Measurements from ENCODE around the gene RAB28. TPM values are rescaled to one million over a fixed set of nuclear protein-coding genes. Genes with fewer than 3 reads are reported as not detected.

Gene RAB28
- total RNA-seq, 4 donors from 2014 or later = 7.2 to 14.9 (median 13.1) TPM

GRCh38 chr4:13328591-13328990 is 155.5 kb downstream of the RAB28 start:
- intact Hi-C loops (cut with DNase I; ENCODE audit: low total_unique reads) = no loop called here
- 81 to 94% methylated on average over 2 of the region's 2 CpGs for WGBS, 2 donors

GRCh38 chr4:13327991-13328390 is 156.1 kb downstream of the RAB28 start:
- TF ChIP-seq POLR2A (IDR thresholded peaks at IDR 0.05) = no peak
- TF ChIP-seq CTCF (IDR thresholded peaks at IDR 0.05) = no peak
- intact Hi-C loops (cut with DNase I; ENCODE audit: low total_unique reads) = no loop called here
- WGBS, 2 donors = 69 to 70% methylated on average over 3 of the region's 3 CpGs
- H3K4me3 ChIP-seq (ENCODE audit: low read depth, poor library complexity, severe bottlenecking) = no peak overlapping the region
- no peak for DNase-seq (ENCODE audit: low spot score in 2 of 2)

More at GRCh38 chr4:13328591-13328990, 155.5 kb downstream of the RAB28 start:
- DNase-seq (ENCODE audit: low spot score in 2 of 2) = no peak
- no peak overlapping the region for H3K4me3 ChIP-seq (ENCODE audit: low read depth, poor library complexity, severe bottlenecking)
- no peak for TF ChIP-seq CTCF (IDR thresholded peaks at IDR 0.05)
- TF ChIP-seq POLR2A (IDR thresholded peaks at IDR 0.05) = no peak

GRCh38 chr4:13325744-13326143 is 158.4 kb downstream of the RAB28 start:
- intact Hi-C loops (cut with DNase I; ENCODE audit: low total_unique reads) = no loop called here
- H3K4me3 ChIP-seq (ENCODE audit: low read depth, poor library complexity, severe bottlenecking) = no peak overlapping the region
- 53 to 66% methylated on average over 3 of the region's 3 CpGs for WGBS, 2 donors
- DNase-seq (ENCODE audit: low spot score in 2 of 2) = no peak
- TF ChIP-seq POLR2A (IDR thresholded peaks at IDR 0.05) (no peak), CTCF (IDR thresholded peaks at IDR 0.05) (no peak)

- no peak for DNase-seq (ENCODE audit: low spot score in 2 of 2)
- no peak overlapping the region for H3K4me3 ChIP-seq (ENCODE audit: low read depth, poor library complexity, severe bottlenecking)
- WGBS, 2 donors = 86 to 89% methylated on average over 3 of the region's 3 CpGs
- intact Hi-C loops (cut with DNase I; ENCODE audit: low total_unique reads) = no loop called here
- TF ChIP-seq POLR2A (IDR thresholded peaks at IDR 0.05) (no peak), CTCF (IDR thresholded peaks at IDR 0.05) (no peak)
These were observed 160.2 kb downstream of the RAB28 start for GRCh38 chr4:13323921-13324320.

- no peak for DNase-seq (ENCODE audit: low spot score in 2 of 2)
- intact Hi-C loops (cut with DNase I; ENCODE audit: low total_unique reads) = no loop called here
- H3K4me3 ChIP-seq (ENCODE audit: low read depth, poor library complexity, severe bottlenecking) = no peak overlapping the region
- no peak for TF ChIP-seq CTCF (IDR thresholded peaks at IDR 0.05)
- TF ChIP-seq POLR2A (IDR thresholded peaks at IDR 0.05) = no peak
These were observed 161.4 kb downstream of the RAB28 start for GRCh38 chr4:13322681-13323101.

Other genes with a start within 250 kb of the RAB28 start
- under 1 TPM in 1 of 4 donors, not detected in 3; 0.78 TPM for gene NKX3-2, start 60.2 kb upstream of the RAB28 start, total RNA-seq
- gene BOD1L1, start 143.4 kb upstream of the RAB28 start, total RNA-seq = 10 to 100 TPM; 25.3 to 32.7 (median 30.6) TPM

Data from lower leg skin (tissue), 4 donors.